MCF 10A (cell line): ENCODE results near the gene NFIB. TPM values are rescaled to one million over a fixed set of nuclear protein-coding genes. Genes with fewer than 3 reads are reported as not detected.

Experiments used
- BruUV-seq: library from RNA; stranded (reverse); fragments of 400-500 nt; replicated peaks from 2 replicates; lab custom pipeline; 2021; lab: Mats Ljungman, UMichigan
- CTCF ChIA-PET: fragments of 300-600 bp; sonication (Branson Sonifier 250); formaldehyde crosslinking; extraction: SDS; loops from one replicate; lab custom pipeline; 2021; ENCODE audit warnings: antibody characterized with exemption, inconsistent platforms; lab: Yijun Ruan, JAX
- POLR2A ChIA-PET: fragments of 300-600, 350-650 bp; sonication (Branson Sonifier 250); formaldehyde crosslinking; extraction: SDS; loops from one replicate; lab custom pipeline; 2020; ENCODE audit warnings: antibody characterized with exemption, inconsistent platforms; lab: Yijun Ruan, JAX
- DNase-seq: peaks from one replicate; pipeline ENCODE4 v3.0.0-alpha.2; 2018; ENCODE audit not compliant: unreplicated experiment
- H3K27ac Mint-ChIP-seq: one replicate; pipeline ENCODE4 v1.8.0; 2022; ENCODE audit warnings: mild to moderate bottlenecking, low read depth, mixed read lengths; ENCODE audit not compliant: unreplicated experiment
- H3K27me3 Mint-ChIP-seq: one replicate; pipeline ENCODE4 v1.8.0; 2022; ENCODE audit warnings: mixed read lengths; ENCODE audit not compliant: insufficient read depth, unreplicated experiment
- H3K36me3 Mint-ChIP-seq: one replicate; pipeline ENCODE4 v1.8.0; 2022; ENCODE audit warnings: mild to moderate bottlenecking, moderate library complexity, mixed read lengths; ENCODE audit not compliant: insufficient read depth, unreplicated experiment
- H3K4me1 Mint-ChIP-seq: one replicate; pipeline ENCODE4 v1.8.0; 2022; ENCODE audit warnings: mixed read lengths; ENCODE audit not compliant: insufficient read depth, unreplicated experiment
- H3K4me3 Mint-ChIP-seq: one replicate; pipeline ENCODE4 v1.8.0; 2022; ENCODE audit warnings: mild to moderate bottlenecking, moderate library complexity, mixed read lengths; ENCODE audit not compliant: unreplicated experiment
- H3K9me3 Mint-ChIP-seq: one replicate; pipeline ENCODE4 v1.8.0; 2022; ENCODE audit warnings: mixed read lengths; ENCODE audit not compliant: unreplicated experiment
- intact Hi-C: fragments of 100-400 bp; cut with micrococcal nuclease; formaldehyde crosslinking; loops from 2 replicates; pipeline ENCODE4 v1.14.1; 2022
- total RNA-seq: library from RNA; stranded (reverse); gene quantifications from 2 replicates; pipeline ENCODE4 v1.2.3, GENCODE V29; 2022
- TF ChIP-seq, protein P1 (sequence below): fragments of 200-600 bp; IDR thresholded peaks from one replicate; pipeline ENCODE4 v1.8.0; 2022; ENCODE audit warnings: antibody characterized with exemption, mild to moderate bottlenecking; ENCODE audit not compliant: unreplicated experiment

Gene NFIB
- total RNA-seq, 1 experiment from 2014 or later, result 70.8 TPM

DNA sequence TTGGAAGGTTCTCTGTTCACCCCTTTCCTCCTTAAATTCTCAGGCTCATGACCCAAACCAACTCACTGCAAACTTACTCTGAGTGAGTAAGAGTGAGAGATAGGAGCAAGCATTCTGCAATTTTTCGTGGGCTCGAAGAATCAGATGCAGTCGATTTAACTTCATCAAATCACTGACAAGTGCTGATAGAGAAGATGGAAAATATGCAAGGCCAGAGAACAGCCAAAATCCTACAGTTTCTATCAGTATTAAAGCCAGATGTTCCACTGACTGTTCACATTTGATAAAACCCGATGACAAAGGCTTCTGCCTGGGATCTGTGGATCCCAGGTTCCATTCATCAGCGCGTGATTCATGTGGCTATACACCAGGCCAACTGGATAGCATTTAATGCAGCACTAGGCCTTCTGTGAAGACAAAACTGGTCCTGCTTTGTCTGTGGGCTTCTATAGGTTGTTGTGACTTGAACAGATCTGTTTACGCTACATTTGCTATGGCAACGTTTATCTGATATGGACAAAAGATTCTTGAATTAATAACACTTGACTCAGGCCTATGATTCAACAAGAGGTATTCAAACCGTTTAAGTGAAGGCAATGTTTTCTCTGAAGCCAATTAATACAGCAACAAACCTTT lies 251.2 kb downstream of the NFIB start:
- no peak overlapping the region for H3K4me3 Mint-ChIP-seq
- DNase-seq, result no peak
- intact Hi-C loops, result no loop called here
- H3K27ac Mint-ChIP-seq, result no peak overlapping the region
- H3K9me3 Mint-ChIP-seq, result no peaks in the 10 kb centered on the region
- no peaks in the 10 kb centered on the region for H3K36me3 Mint-ChIP-seq
- POLR2A ChIA-PET, result interaction anchor here (0.8 kb wide), 1 partner anchor 162 kb away, joined by 3 read pairs; no protein-coding TSS in a partner anchor
- CTCF ChIA-PET, result no interaction called here
- TF ChIP-seq, protein P1, sequence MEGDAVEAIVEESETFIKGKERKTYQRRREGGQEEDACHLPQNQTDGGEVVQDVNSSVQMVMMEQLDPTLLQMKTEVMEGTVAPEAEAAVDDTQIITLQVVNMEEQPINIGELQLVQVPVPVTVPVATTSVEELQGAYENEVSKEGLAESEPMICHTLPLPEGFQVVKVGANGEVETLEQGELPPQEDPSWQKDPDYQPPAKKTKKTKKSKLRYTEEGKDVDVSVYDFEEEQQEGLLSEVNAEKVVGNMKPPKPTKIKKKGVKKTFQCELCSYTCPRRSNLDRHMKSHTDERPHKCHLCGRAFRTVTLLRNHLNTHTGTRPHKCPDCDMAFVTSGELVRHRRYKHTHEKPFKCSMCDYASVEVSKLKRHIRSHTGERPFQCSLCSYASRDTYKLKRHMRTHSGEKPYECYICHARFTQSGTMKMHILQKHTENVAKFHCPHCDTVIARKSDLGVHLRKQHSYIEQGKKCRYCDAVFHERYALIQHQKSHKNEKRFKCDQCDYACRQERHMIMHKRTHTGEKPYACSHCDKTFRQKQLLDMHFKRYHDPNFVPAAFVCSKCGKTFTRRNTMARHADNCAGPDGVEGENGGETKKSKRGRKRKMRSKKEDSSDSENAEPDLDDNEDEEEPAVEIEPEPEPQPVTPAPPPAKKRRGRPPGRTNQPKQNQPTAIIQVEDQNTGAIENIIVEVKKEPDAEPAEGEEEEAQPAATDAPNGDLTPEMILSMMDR, result no peak
- BruUV-seq, result no TSS peak
- H3K4me1 Mint-ChIP-seq, result no peaks in the 10 kb centered on the region
- H3K27me3 Mint-ChIP-seq, result no peaks in the 10 kb centered on the region

DNA sequence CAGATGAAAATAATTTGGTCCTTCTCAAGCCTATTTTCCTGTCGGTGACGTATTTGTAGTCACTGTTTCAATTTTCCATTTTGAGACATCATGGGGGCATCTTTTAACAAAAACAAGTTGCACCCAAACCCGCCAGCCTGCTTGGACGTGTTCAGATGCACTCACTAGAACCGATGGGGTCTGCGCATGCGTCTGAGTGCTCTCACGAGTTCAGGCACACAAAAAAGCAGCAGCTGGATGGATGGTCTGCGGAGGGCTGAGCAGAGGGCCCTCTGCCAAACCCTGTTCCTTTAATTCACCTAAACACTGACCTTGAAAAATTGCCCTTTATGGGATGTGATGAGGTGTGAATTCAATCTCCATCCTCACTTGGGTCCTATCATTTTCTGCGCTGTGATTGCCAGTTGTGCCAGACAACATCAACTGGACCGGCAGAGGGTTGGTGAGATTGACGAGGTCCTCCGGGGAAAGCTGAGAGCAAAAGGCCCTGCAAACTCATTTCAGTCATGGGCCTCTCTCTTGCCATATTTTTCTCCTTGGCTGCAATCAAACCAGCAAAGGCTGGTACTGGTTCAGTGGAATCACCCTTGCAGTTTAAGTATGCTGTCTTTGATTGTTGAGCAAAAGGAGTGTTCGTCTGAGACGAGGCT lies 251.9 kb downstream of the NFIB start:
- intact Hi-C loops, result no loop called here
- H3K4me1 Mint-ChIP-seq, result no peaks in the 10 kb centered on the region
- H3K27ac Mint-ChIP-seq, result no peak overlapping the region

DNA sequence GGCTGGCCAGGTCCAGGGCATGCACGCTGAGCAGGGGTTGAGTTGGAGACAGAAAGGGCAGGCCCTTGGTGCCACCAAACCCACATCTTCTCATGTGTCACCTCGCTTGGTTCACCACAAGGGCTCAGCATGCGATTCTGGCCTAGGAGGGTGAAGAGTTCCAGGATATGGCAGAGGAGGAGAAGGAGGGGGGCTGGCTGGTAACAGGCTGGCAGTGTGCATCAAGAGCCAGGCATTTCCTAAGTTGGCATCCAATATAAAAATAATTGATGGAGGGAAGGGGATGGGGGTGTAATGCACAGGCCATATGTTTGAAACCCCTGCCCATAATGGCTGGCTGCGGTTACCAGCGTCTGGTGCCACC lies 255.6 kb downstream of the NFIB start:
- Mint-ChIP-seq H3K36me3 (no peaks in the 10 kb centered on the region), H3K4me3 (no peak overlapping the region), H3K4me1 (no peaks in the 10 kb centered on the region), H3K27me3 (no peaks in the 10 kb centered on the region), H3K9me3 (no peaks in the 10 kb centered on the region), H3K27ac (no peak overlapping the region)
- TF ChIP-seq, protein P1, result no peak
- intact Hi-C loops, result no loop called here
- no peak for DNase-seq
- POLR2A ChIA-PET, result no interaction called here
- BruUV-seq, result no TSS peak
- CTCF ChIA-PET, result interaction anchor here (0.6 kb wide), 1 partner anchor 16 kb away, joined by 4 read pairs; no protein-coding TSS in a partner anchor

More for the DNA sequence above, 251.9 kb downstream of the NFIB start:
- Mint-ChIP-seq H3K36me3 (no peaks in the 10 kb centered on the region), H3K9me3 (no peaks in the 10 kb centered on the region), H3K4me3 (no peak overlapping the region), H3K27me3 (no peaks in the 10 kb centered on the region)
- TF ChIP-seq, protein P1, result no peak
- ChIA-PET POLR2A (no interaction called here), CTCF (no interaction called here)
- no TSS peak for BruUV-seq
- no peak for DNase-seq
